ENCODE results near the gene MOB1A. TPM values are rescaled to one million over a fixed set of nuclear protein-coding genes. Genes with fewer than 3 reads are reported as not detected.

Gene MOB1A
- total RNA-seq, 1 experiment from 2014 or later, result 132 TPM

- H3K27ac ChIP-seq (ENCODE audit: low read depth, low read length), result no peak overlapping the region
- H3K9ac ChIP-seq (ENCODE audit: low read length), result no peak overlapping the region
- no peaks in the 10 kb centered on the region for H3K4me1 ChIP-seq (ENCODE audit: control insufficient read depth in 1 of 2, insufficient read depth in 2 of 2, low read length in 2 of 2)
- ChIA-PET POLR2A (no interaction called here), CTCF (no interaction called here), RAD21 (ENCODE audit: low non-redundant PET in 1 of 2, low total read pairs in 2 of 2, uncharacterized antibody in 2 of 2, unreplicated experiment in 2 of 2) (no interaction called here)
- DNase-seq (ENCODE audit: low read depth, low spot score) (no peak), ATAC-seq (no peak)
- BruUV-seq (replicated peaks), result no TSS peak
- H3K79me2 ChIP-seq (ENCODE audit: insufficient read depth, low read length), result no peaks in the 10 kb centered on the region
- H3K4me2 ChIP-seq (ENCODE audit: low read length), result no peak overlapping the region
- no peaks in the 10 kb centered on the region for H3K27me3 ChIP-seq (ENCODE audit: insufficient read depth, low read length)
- H3K9me3 ChIP-seq (ENCODE audit: control insufficient read depth in 1 of 2, insufficient read depth in 1 of 2, low read depth in 1 of 2, low read length in 2 of 2), result no peaks in the 10 kb centered on the region
- no peak for TF ChIP-seq ZFX (IDR thresholded peaks at IDR 0.05)
- TF ChIP-seq POLR2AphosphoS5 (IDR thresholded peaks at IDR 0.05; ENCODE audit: low read depth, low read length), result 0 out of 2 replicates have a peak, but pooled peaks have one; percentile 7
- no peak overlapping the region for H3K4me3 ChIP-seq (replicated peaks in 1 of 2; ENCODE audit: low read depth in 1 of 2, low read length in 2 of 2)
- H3K9me2 ChIP-seq (ENCODE audit: insufficient read depth), result no peaks in the 10 kb centered on the region
- no peaks in the 10 kb centered on the region for H3K36me3 ChIP-seq (ENCODE audit: control insufficient read depth in 1 of 2, insufficient read depth in 2 of 2, low read length in 2 of 2)
- intact Hi-C loops (cut with micrococcal nuclease), result no loop called here
- no peak overlapping the region for H2AFZ ChIP-seq (ENCODE audit: low read depth, low read length, poor library complexity, severe bottlenecking)
- no peaks in the 10 kb centered on the region for H4K20me1 ChIP-seq (ENCODE audit: insufficient read depth)
Measured at GRCh38 chr2:74110537-74110936, 68.1 kb downstream of the MOB1A start.

GRCh38 chr2:74109551-74109950 lies 69.1 kb downstream of the MOB1A start:
- DNase-seq (ENCODE audit: low read depth, low spot score) (no peak), ATAC-seq (no peak)
- no TSS peak for BruUV-seq (replicated peaks)
- RAD21 ChIA-PET (ENCODE audit: low non-redundant PET in 1 of 2, low total read pairs in 2 of 2, uncharacterized antibody in 2 of 2, unreplicated experiment in 2 of 2), result no interaction called here
- intact Hi-C loops (cut with micrococcal nuclease), result no loop called here
- Histone ChIP-seq H3K9ac (ENCODE audit: low read length) (no peak overlapping the region), H3K79me2 (ENCODE audit: insufficient read depth, low read length) (no peaks in the 10 kb centered on the region), H3K9me3 (ENCODE audit: control insufficient read depth in 1 of 2, insufficient read depth in 1 of 2, low read depth in 1 of 2, low read length in 2 of 2) (no peaks in the 10 kb centered on the region), H3K36me3 (ENCODE audit: control insufficient read depth in 1 of 2, insufficient read depth in 2 of 2, low read length in 2 of 2) (no peaks in the 10 kb centered on the region), H3K4me3 (replicated peaks in 1 of 2; ENCODE audit: low read depth in 1 of 2, low read length in 2 of 2) (no peak overlapping the region), H3K9me2 (ENCODE audit: insufficient read depth) (no peaks in the 10 kb centered on the region), H3K27ac (ENCODE audit: low read depth, low read length) (no peak overlapping the region), H3K4me1 (ENCODE audit: control insufficient read depth in 1 of 2, insufficient read depth in 2 of 2, low read length in 2 of 2) (no peaks in the 10 kb centered on the region), H4K20me1 (ENCODE audit: insufficient read depth) (no peaks in the 10 kb centered on the region), H3K4me2 (ENCODE audit: low read length) (no peak overlapping the region), H2AFZ (ENCODE audit: low read depth, low read length, poor library complexity, severe bottlenecking) (no peak overlapping the region), H3K27me3 (ENCODE audit: insufficient read depth, low read length) (no peaks in the 10 kb centered on the region)
- CTCF ChIA-PET, result no interaction called here
- no peak for TF ChIP-seq EGR1 (IDR thresholded peaks at IDR 0.05; ENCODE audit: low read depth)
- no peak for TF ChIP-seq POLR2AphosphoS5 (IDR thresholded peaks at IDR 0.05; ENCODE audit: low read depth, low read length)
- no peak for TF ChIP-seq EZH2phosphoT487 (IDR thresholded peaks at IDR 0.05; ENCODE audit: borderline replicate concordance)
- TF ChIP-seq POLR2A (IDR thresholded peaks at IDR 0.05; ENCODE audit: borderline replicate concordance, extremely low read depth, insufficient read depth, insufficient read length), result no peak
- no peak for TF ChIP-seq REST (IDR thresholded peaks at IDR 0.05; ENCODE audit: low read depth)
- no peak for TF ChIP-seq TCF7L2 (IDR thresholded peaks at IDR 0.05; ENCODE audit: borderline replicate concordance, extremely low read depth, insufficient read depth, insufficient read length)
- no peak for TF ChIP-seq ZNF274 (IDR thresholded peaks at IDR 0.05; ENCODE audit: low read depth, low read length)
- TF ChIP-seq YY1 (IDR thresholded peaks at IDR 0.05; ENCODE audit: extremely low read depth, insufficient replicate concordance, low read depth, low read length), result no peak
- no peak for TF ChIP-seq SRF (IDR thresholded peaks at IDR 0.05; ENCODE audit: low read depth)
- no peak for TF ChIP-seq FOSL1 (IDR thresholded peaks at IDR 0.05; ENCODE audit: low read depth)
- TF ChIP-seq ELF1 (IDR thresholded peaks at IDR 0.05; ENCODE audit: borderline replicate concordance, low read depth), result no peak
- TF ChIP-seq SIN3A (IDR thresholded peaks at IDR 0.05; ENCODE audit: low read depth), result no peak
- no peak for TF ChIP-seq RAD21 (IDR thresholded peaks at IDR 0.05; ENCODE audit: low read depth)
- no peak for TF ChIP-seq CTCF (IDR thresholded peaks at IDR 0.05 in 2 of 3, conservative IDR thresholded peaks at IDR 0.05 in 1 of 3; ENCODE audit: borderline replicate concordance in 1 of 3, insufficient read depth in 1 of 3, low read depth in 2 of 3, low read length in 2 of 3)
- TF ChIP-seq EZH2 (IDR thresholded peaks at IDR 0.05), result no peak
- TF ChIP-seq MAX (IDR thresholded peaks at IDR 0.05), result no peak
- POLR2A ChIA-PET, result no interaction called here
